Endothelial cell of hepatic sinusoid (primary cell): ENCODE measurements around the gene ADRB1.

Source experiments
- in situ Hi-C: cut with HindIII; loops from 2 replicates; pipeline ENCODE4 v1.10.0; 2017; ENCODE audit warnings: low sequenced_read_pairs

The ADRB1 gene

GRCh38 chr10:114043532-114044246, at the start of gene ADRB1:
Gene ADRB1 (plus strand): TSS chr10:114043866. CDS start chr10:114044133, 267 bp downstream.
- in situ Hi-C loops: no loop called here

- in situ Hi-C loops: no loop called here
Observed at GRCh38 chr10:113995201-113995600, 48.5 kb upstream of the ADRB1 start.

GRCh38 chr10:113997428-113997827, 46.2 kb upstream of the ADRB1 start:
- in situ Hi-C loops: no loop called here

GRCh38 chr10:113999531-113999930, 44.1 kb upstream of the ADRB1 start:
- in situ Hi-C loops: no loop called here

GRCh38 chr10:114000457-114001010, 43.1 kb upstream of the ADRB1 start:
- in situ Hi-C loops: no loop called here

- in situ Hi-C loops: no loop called here
Observed at GRCh38 chr10:114002422-114002821, 41.2 kb upstream of the ADRB1 start.

GRCh38 chr10:114003161-114003941, 40.3 kb upstream of the ADRB1 start:
- in situ Hi-C loops: no loop called here

GRCh38 chr10:114009281-114009996, 34.2 kb upstream of the ADRB1 start:
- in situ Hi-C loops: loop anchor here (5.0 kb wide), 1 partner anchor 53 kb away; no protein-coding TSS in a partner anchor

GRCh38 chr10:114010316-114010715, 33.4 kb upstream of the ADRB1 start:
- in situ Hi-C loops: no loop called here

GRCh38 chr10:114012650-114013049, 31.0 kb upstream of the ADRB1 start:
- in situ Hi-C loops: no loop called here

- in situ Hi-C loops: no loop called here
Observed at GRCh38 chr10:114015708-114016107, 28.0 kb upstream of the ADRB1 start.

GRCh38 chr10:114017271-114017670, 26.4 kb upstream of the ADRB1 start:
- in situ Hi-C loops: no loop called here

GRCh38 chr10:114017873-114018272, 25.8 kb upstream of the ADRB1 start:
- in situ Hi-C loops: no loop called here

- in situ Hi-C loops: no loop called here
Observed at GRCh38 chr10:114019226-114019625, 24.4 kb upstream of the ADRB1 start.

- in situ Hi-C loops: no loop called here
Observed at GRCh38 chr10:114021154-114021553, 22.5 kb upstream of the ADRB1 start.

GRCh38 chr10:114021717-114022680, 21.7 kb upstream of the ADRB1 start:
- in situ Hi-C loops: no loop called here

- in situ Hi-C loops: no loop called here
Observed at GRCh38 chr10:114022766-114023597, 20.7 kb upstream of the ADRB1 start.

GRCh38 chr10:114024876-114025610, 18.6 kb upstream of the ADRB1 start:
- in situ Hi-C loops: no loop called here
